Breast epithelium (tissue), 4 donors: ENCODE data around the gene PSG6. TPM values are rescaled to one million over a fixed set of nuclear protein-coding genes. Genes with fewer than 3 reads are reported as not detected.
"Not testable (repeated sequence)": the region's sequence is repeated elsewhere in the genome, so short reads cannot be mapped to it uniquely, and the experiment has no call there.

Experiments
- DNase-seq, 2 donors: peaks; one replicate each; pipeline ENCODE4 v3.0.0-alpha.2; 2019; ENCODE audit warnings: low spot score in 2 of 2
- H3K27ac ChIP-seq, 2 donors: fragments of 200-600 bp; sonication (generic) in 1 of 2; one replicate each; pipeline ENCODE4 v1.5.1; 2016 to 2019; ENCODE audit warnings: mild to moderate bottlenecking in 1 of 2
- H3K27me3 ChIP-seq, 2 donors: fragments of 200-600 bp; sonication (generic) in 1 of 2; one replicate each; pipeline versions ENCODE4 v1.5.1 to v1.6.0; 2017 to 2019; ENCODE audit warnings: control low read depth in 1 of 2, mild to moderate bottlenecking in 1 of 2
- H3K36me3 ChIP-seq: fragments of 200-600 bp; one replicate; pipeline ENCODE4 v1.5.1; 2019
- H3K4me1 ChIP-seq, 2 donors: fragments of 200-600 bp; sonication (generic); one replicate each; pipeline ENCODE4 v1.5.1; 2016 to 2019; ENCODE audit warnings: control low read depth in 1 of 2
- H3K4me3 ChIP-seq, 3 donors: fragments of 200-600 bp; sonication (generic); 1 replicate in 2 of 3; 2 replicates in 1 of 3; pipeline ENCODE4 v1.5.1; 2016 to 2019; ENCODE audit warnings: mild to moderate bottlenecking in 3 of 3, moderate library complexity in 2 of 3
- H3K9me3 ChIP-seq, 2 donors: fragments of 200-600 bp; sonication (generic) in 1 of 2; one replicate each; pipeline ENCODE4 v1.5.1; 2016 to 2019; ENCODE audit warnings: control low read depth in 1 of 2
- POLR2A ChIP-seq: fragments of 450-650 bp; IDR thresholded peaks from one replicate; pipeline ENCODE4 v1.6.1; 2016; ENCODE audit warnings: antibody characterized with exemption, mild to moderate bottlenecking, moderate library complexity
- POLR2AphosphoS5 ChIP-seq, 3 donors: sonication (generic); formaldehyde crosslinking; IDR thresholded peaks; one replicate each; pipeline ENCODE4 v1.6.1; 2017; ENCODE audit warnings: antibody characterized with exemption in 3 of 3
- intact Hi-C: fragments of 100-400 bp; cut with DNase I; formaldehyde crosslinking; loops from one replicate; pipeline ENCODE4 v1.15.1; 2023; ENCODE audit warnings: low total_unique reads
- total RNA-seq, 3 donors: library from RNA; depleted of rRNA; stranded (reverse); fragments of >200 nt; gene quantifications; one replicate each; pipeline ENCODE4 v1.1.0, GENCODE V29; 2016
- TF ChIP-seq, protein P1 (sequence below), 3 donors: fragments of 450-650 bp; IDR thresholded peaks; one replicate each; pipeline ENCODE4 v1.5.1; 2016 to 2017; ENCODE audit warnings: antibody characterized with exemption in 3 of 3, mild to moderate bottlenecking in 3 of 3, moderate library complexity in 3 of 3

The PSG6 gene
- total RNA-seq, 3 donors from 2014 or later = not detected

DNA sequence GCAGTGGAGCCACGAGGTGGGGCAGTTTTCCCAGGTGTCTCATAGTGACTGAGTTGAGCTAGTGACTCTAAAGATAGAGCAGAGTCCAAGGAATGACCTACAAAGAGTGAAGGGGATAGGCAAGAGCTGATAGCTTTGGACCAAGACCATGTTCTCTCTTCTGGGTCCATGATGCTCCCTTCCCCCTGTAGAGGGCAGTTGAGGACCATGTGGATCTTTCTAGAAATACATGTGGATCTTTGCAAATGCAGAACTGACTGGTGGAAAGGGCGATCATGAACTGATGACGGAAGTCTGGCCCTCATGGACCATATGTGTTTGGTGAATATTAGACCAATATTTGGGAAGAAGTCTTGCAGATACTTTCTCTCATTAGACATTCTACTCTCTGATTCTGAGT is 45.1 kb downstream of the PSG6 start:
- Histone ChIP-seq H3K9me3 (no peaks in the 10 kb centered on the region), H3K36me3 (no peaks in the 10 kb centered on the region), H3K4me1 (no peaks in the 10 kb centered on the region), H3K27me3 (no peaks in the 10 kb centered on the region), H3K4me3 (no peak overlapping the region), H3K27ac (no peak overlapping the region)
- TF ChIP-seq POLR2A = no peak
- intact Hi-C loops = no loop called here
- DNase-seq = no peak

DNA sequence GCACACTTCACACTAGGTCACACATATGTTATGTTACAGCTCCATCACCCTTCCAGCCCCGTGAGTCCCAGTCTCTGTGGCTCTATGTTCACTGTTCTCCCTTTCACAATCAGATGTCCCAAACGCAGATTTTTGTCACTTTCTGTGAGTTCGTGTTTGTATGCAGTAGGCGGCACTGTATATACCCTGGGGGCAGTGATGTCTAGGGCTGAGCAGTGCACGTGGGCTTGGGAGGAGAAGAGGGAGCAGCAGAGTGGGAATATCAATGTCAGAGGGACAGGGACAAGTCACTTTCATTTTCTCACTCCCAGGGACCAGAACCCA is 60.2 kb downstream of the PSG6 start:
- Histone ChIP-seq H3K4me1 (no peaks in the 10 kb centered on the region), H3K27ac (no peak overlapping the region), H3K9me3 (no peaks in the 10 kb centered on the region), H3K27me3 (no peaks in the 10 kb centered on the region), H3K36me3 (no peaks in the 10 kb centered on the region), H3K4me3 (no peak overlapping the region)
- intact Hi-C loops = no loop called here
- TF ChIP-seq, protein P1, sequence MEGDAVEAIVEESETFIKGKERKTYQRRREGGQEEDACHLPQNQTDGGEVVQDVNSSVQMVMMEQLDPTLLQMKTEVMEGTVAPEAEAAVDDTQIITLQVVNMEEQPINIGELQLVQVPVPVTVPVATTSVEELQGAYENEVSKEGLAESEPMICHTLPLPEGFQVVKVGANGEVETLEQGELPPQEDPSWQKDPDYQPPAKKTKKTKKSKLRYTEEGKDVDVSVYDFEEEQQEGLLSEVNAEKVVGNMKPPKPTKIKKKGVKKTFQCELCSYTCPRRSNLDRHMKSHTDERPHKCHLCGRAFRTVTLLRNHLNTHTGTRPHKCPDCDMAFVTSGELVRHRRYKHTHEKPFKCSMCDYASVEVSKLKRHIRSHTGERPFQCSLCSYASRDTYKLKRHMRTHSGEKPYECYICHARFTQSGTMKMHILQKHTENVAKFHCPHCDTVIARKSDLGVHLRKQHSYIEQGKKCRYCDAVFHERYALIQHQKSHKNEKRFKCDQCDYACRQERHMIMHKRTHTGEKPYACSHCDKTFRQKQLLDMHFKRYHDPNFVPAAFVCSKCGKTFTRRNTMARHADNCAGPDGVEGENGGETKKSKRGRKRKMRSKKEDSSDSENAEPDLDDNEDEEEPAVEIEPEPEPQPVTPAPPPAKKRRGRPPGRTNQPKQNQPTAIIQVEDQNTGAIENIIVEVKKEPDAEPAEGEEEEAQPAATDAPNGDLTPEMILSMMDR (IDR thresholded peaks at IDR 0.05) = no peak
- TF ChIP-seq POLR2A (no peak), POLR2AphosphoS5 (IDR thresholded peaks at IDR 0.05) (no peak)
- no peak for DNase-seq

DNA sequence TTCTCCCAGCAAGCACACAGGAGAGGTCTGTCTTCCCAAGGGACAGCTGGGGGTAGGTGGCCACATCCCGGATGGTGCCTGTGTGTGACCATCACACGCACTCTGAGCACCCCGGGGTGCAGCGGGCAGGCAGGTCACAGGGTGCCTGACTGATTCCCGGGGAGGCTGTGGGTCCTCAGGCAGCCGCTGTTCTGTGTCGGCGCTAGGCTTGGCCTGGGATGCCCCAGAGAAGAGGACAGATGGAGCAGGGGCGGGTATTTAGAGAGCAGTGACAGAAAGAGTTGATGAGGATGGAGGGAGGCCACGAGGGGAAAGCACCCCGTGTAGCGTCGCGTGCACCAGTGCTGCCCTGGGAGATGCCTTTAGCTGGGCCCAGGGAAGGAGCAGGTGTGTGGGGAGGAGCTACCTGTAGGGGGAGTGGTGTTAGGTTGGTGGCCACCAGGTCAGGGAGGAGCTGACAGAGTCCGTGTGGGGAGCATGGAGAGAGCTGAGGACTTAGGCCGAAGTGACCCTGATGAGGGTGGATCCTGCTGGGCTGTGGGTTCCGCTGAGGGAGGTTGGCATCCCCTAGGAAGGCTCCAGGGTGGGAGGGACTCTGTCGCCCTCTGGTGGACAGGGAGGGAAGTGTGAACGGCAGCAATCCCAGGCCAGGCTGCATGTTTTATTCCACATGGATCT is 60.7 kb downstream of the PSG6 start:
- H3K9me3 ChIP-seq, H3K4me1 ChIP-seq, intact Hi-C loops: not testable (repeated sequence)

DNA sequence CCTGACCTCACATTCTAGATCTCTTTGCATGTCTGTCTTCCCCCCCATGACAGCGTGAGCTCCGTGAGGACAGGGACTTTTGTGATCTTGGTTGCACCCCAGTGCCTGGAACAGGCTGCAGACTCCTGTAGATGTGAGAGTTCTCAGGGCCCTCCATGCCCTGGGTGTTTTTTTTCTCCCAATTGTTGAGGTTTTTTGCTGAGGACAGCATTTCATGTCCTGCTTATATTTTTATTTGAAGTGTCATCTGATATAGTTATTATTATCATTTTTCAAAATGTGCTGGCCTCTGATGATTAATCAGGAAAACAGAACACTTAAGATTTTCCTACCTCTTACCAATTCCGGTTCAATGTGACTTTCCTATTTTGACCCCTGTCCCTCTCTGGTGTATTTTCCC is 62.9 kb downstream of the PSG6 start:
- DNase-seq, H3K4me1 ChIP-seq, H3K36me3 ChIP-seq, H3K27me3 ChIP-seq, H3K27ac ChIP-seq, H3K4me3 ChIP-seq, intact Hi-C loops, H3K9me3 ChIP-seq: not testable (repeated sequence)

More for the DNA sequence above, 60.7 kb downstream of the PSG6 start:
- not testable (repeated sequence) for H3K4me3 ChIP-seq, H3K27me3 ChIP-seq, H3K27ac ChIP-seq, H3K36me3 ChIP-seq, DNase-seq
- TF ChIP-seq, protein P1 (IDR thresholded peaks at IDR 0.05) = peak in 2 of 3 donors; percentile 32 to 55

- H3K27me3 ChIP-seq, H3K4me3 ChIP-seq, H3K4me1 ChIP-seq, intact Hi-C loops, H3K36me3 ChIP-seq, DNase-seq, H3K9me3 ChIP-seq: not testable (repeated sequence)
- H3K27ac ChIP-seq = peak overlapping the region; percentile 79 to 80
Measured at GRCh38 chr19:42853231-42853630, 64.5 kb downstream of the PSG6 start.

GRCh38 chr19:42852821-42853220 is 64.9 kb downstream of the PSG6 start:
- H3K9me3 ChIP-seq, H3K36me3 ChIP-seq, H3K4me3 ChIP-seq, H3K4me1 ChIP-seq, H3K27me3 ChIP-seq, intact Hi-C loops, DNase-seq: not testable (repeated sequence)
- H3K27ac ChIP-seq = peak overlapping the region; percentile 79 to 80

Other genes starting within 250 kb of the PSG6 start
- not detected for gene PSG3, start 177.4 kb downstream of the PSG6 start, total RNA-seq
- not detected for gene PSG8, start 152.2 kb downstream of the PSG6 start, total RNA-seq
- not detected for gene PSG1, start 38.2 kb downstream of the PSG6 start, total RNA-seq
- gene PSG7, start 19.3 kb upstream of the PSG6 start, total RNA-seq = not detected
- not detected for gene PSG11, start 108.6 kb upstream of the PSG6 start, total RNA-seq
- gene PSG2, start 164.8 kb upstream of the PSG6 start, total RNA-seq = not detected